BLaER1 treated with 17β-estradiol and CSF1 and Interleukin-3, amounts not matched to agents 10 nM and 100 nM (cell line): ENCODE measurements around the gene KCNIP1.

Source experiments
- H3K27ac ChIP-seq, 11 experiments: shearing (Covaris generic); formaldehyde crosslinking; 2 replicates each; pipeline ENCODE4 v1.8.1; 2022
- H3K27me3 ChIP-seq, 11 experiments: shearing (Covaris generic); formaldehyde crosslinking; 2 replicates each; pipeline ENCODE4 v1.8.1; 2022
- H3K36me3 ChIP-seq, 11 experiments: shearing (Covaris generic); formaldehyde crosslinking; 2 replicates each; pipeline ENCODE4 v1.8.1; 2022
- H3K4me1 ChIP-seq, 10 experiments: shearing (Covaris generic); formaldehyde crosslinking; 2 replicates each; pipeline ENCODE4 v1.8.1; 2022
- H3K4me2 ChIP-seq, 11 experiments: shearing (Covaris generic); formaldehyde crosslinking; 2 replicates each; pipeline ENCODE4 v1.8.1; 2022
- H3K4me3 ChIP-seq, 10 experiments: shearing (Covaris generic); formaldehyde crosslinking; 2 replicates each; pipeline ENCODE4 v1.8.1; 2022
- H3K9ac ChIP-seq, 11 experiments: shearing (Covaris generic); formaldehyde crosslinking; 2 replicates each; pipeline ENCODE4 v1.8.1; 2022
- H3K9me3 ChIP-seq, 11 experiments: shearing (Covaris generic); formaldehyde crosslinking; replicated peaks in 1 of 11; 2 replicates each; pipeline ENCODE4 v1.8.1; 2022
- H4K20me1 ChIP-seq, 11 experiments: shearing (Covaris generic); formaldehyde crosslinking; 2 replicates each; pipeline ENCODE4 v1.8.1; 2022
- Cebpa-rat ChIP-seq, 11 experiments: shearing (Covaris generic); IDR thresholded peaks; 2 replicates each; pipeline ENCODE4 v1.8.1; 2022

KCNIP1 gene

GRCh38 chr5:170636801-170637477 is 133.1 kb downstream of the KCNIP1 start:
- no peak overlapping the region for H3K27ac ChIP-seq
- H3K4me2 ChIP-seq, result no peak overlapping the region
- H4K20me1 ChIP-seq, result peaks cover 0 to 11% (median 0%) of the 10 kb centered on the region in 11 experiments; a peak in 3 of 22 replicates
- H3K36me3 ChIP-seq, result no peaks in the 10 kb centered on the region
- H3K27me3 ChIP-seq, result no peaks in the 10 kb centered on the region
- H3K4me1 ChIP-seq, result peaks cover 9 to 37% (median 19%) of the 10 kb centered on the region in 10 experiments
- H3K9ac ChIP-seq, result no peak overlapping the region
- H3K4me3 ChIP-seq, result no peak overlapping the region
- no peak for TF ChIP-seq Cebpa-rat (IDR thresholded peaks at IDR 0.05)
- no peaks in the 10 kb centered on the region for H3K9me3 ChIP-seq

DNA sequence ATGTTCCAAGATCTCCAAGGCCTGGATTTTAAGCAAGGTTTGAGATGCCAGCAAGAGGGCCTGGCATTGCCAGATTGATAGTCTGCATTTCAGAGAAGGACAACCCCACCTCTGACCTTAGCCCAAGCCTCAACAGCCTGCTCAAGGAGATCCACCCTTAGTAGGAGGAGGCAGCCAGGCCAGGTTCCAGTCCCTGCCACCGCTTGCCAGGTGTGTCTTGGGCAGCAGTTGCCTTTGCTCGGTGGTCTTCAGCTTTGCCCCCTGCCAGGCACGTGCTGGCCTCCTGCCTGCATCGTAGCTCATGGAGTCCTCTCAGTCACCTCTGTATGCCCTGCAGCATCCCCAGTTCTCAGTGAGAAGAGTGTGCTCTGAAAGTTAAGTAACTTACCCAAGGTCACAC is 134.2 kb downstream of the KCNIP1 start:
- no peaks in the 10 kb centered on the region for H3K36me3 ChIP-seq
- H3K9me3 ChIP-seq, result no peaks in the 10 kb centered on the region
- H4K20me1 ChIP-seq, result peaks cover 0 to 9% (median 0%) of the 10 kb centered on the region in 11 experiments; a peak in 1 of 22 replicates
- H3K27ac ChIP-seq, result no peak overlapping the region
- H3K4me1 ChIP-seq, result peaks cover 9 to 29% (median 17%) of the 10 kb centered on the region in 10 experiments
- H3K9ac ChIP-seq, result no peak overlapping the region
- TF ChIP-seq Cebpa-rat (IDR thresholded peaks at IDR 0.05), result no peak
- no peaks in the 10 kb centered on the region for H3K27me3 ChIP-seq
- no peak overlapping the region for H3K4me3 ChIP-seq
- no peak overlapping the region for H3K4me2 ChIP-seq

DNA sequence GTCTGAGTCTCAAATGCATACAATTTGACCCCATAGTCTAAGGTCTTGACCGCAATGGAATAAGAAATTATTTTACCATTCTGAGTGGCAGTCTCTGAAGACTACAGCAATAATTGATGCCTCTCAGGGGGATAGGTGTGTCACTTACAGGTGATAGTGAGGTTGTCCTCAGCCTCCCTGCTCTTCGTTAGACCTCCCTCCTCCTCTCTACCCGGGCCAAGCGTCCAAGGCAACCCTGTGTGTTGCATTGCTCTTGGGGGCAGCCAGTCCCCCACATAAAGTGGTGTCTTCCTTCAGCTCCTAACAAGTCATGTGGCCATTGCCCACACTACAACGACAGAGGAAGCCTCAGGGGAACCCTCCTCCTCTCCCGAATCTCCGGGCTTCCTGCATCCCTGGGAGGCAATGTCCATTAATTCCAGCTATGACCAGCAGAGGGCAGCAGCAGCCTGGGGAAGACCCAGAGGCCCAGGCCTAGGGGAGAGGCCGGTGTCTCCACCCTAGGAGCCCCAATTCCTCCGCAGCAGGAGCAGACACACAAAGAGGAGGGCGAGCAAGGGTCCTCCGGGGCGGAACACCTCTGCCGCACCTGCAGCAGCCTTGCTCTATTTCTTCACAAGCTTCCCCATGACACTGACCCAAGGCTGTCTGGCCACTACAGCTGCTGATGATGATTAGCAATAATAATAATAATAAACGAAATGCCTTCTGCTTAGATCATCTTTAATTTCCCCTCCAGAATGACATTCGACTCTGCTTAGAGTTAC is 134.8 kb downstream of the KCNIP1 start:
- Histone ChIP-seq H3K27me3 (no peaks in the 10 kb centered on the region), H3K36me3 (no peaks in the 10 kb centered on the region), H3K4me2 (no peak overlapping the region), H3K4me1 (peaks cover 9 to 31% (median 20%) of the 10 kb centered on the region in 10 experiments), H3K9me3 (no peaks in the 10 kb centered on the region), H3K4me3 (no peak overlapping the region), H4K20me1 (peaks cover 0 to 9% (median 0%) of the 10 kb centered on the region in 11 experiments; a peak in 1 of 22 replicates), H3K9ac (no peak overlapping the region), H3K27ac (no peak overlapping the region)
- TF ChIP-seq Cebpa-rat (IDR thresholded peaks at IDR 0.05), result no peak

DNA sequence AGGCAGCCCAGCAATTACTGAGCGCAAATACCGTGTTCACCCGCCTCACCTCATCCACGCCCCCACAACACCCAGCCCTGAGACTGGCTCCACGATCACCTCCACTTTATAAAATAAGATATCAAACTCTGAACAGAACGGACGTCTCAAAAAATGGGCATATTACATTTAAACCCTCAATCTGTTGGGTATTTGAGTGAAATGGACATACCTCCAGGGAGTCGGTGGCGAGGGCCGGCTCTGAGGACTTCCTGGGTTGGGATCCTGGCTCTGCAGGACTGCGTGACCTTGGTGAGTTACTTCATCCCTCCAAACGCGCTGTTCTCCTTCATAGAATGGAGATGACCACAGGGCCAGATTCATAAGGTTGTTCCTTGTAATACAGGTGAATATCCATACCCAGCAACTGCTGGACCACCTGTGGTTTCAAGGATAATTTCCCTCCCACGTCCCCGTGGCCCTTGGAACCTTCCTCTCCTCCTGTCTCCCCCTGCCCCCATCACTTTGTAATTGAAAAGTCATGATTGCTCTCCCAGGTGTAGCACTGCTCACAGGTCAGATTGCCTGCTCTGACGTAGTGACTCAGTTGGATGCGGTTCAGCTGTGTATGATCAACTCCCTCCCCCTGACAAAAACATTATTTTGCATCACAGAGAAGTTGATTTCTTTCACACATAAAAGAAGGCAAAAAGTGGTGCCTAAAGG is 135.6 kb downstream of the KCNIP1 start:
- H3K4me2 ChIP-seq, result no peak overlapping the region
- TF ChIP-seq Cebpa-rat (IDR thresholded peaks at IDR 0.05), result no peak
- H3K9ac ChIP-seq, result no peak overlapping the region
- no peaks in the 10 kb centered on the region for H3K36me3 ChIP-seq
- no peak overlapping the region for H3K4me3 ChIP-seq
- no peaks in the 10 kb centered on the region for H3K9me3 ChIP-seq
- no peaks in the 10 kb centered on the region for H3K27me3 ChIP-seq
- peaks cover 1 to 23% (median 12%) of the 10 kb centered on the region in 10 experiments; a peak in 19 of 20 replicates for H3K4me1 ChIP-seq
- H4K20me1 ChIP-seq, result peaks cover 0 to 9% (median 0%) of the 10 kb centered on the region in 11 experiments; a peak in 1 of 22 replicates
- H3K27ac ChIP-seq, result no peak overlapping the region

DNA sequence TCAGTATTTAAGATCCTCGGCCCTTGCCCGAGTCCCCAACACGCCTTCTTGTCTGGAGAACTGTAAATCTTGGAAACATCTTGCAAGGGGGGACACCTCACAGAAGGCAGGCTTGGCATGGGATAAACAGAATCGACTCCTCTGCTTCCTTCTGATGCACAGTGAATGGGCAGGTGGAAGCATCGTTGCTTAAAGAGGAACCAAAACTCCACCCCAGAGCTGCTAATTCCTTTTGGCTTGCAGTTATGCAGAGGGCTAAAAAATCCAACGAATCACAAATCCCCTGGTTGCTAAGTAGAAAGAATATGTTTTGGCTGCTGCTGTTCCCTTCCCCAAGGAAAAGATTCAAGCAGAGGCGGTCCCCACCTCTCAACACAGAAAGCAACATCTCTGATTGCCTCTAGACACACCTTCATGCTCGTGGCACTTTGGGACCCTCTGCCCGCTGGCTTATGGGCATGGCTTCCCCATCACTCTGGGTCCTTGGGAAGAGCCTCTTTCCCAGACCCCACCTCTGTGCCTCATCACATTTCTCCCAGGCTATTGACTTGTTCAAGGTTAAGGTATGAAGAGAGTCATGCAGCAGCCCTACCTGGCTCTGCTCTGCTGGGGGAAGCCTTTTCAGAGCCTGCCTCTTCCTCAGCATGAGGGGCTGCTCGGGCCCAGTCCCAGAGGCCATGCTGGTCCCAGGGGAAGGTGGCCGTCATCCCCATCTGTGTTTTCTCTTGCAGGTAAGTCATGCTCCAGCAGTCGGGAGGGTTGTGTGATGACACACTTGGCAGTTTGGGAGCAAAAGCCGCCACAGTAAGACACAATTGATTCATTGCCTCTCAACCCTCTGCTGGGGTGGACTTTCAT is 137.1 kb downstream of the KCNIP1 start:
- TF ChIP-seq Cebpa-rat (IDR thresholded peaks at IDR 0.05), result no peak
- no peak overlapping the region for H3K9ac ChIP-seq

GRCh38 chr5:170641589-170642031 is 137.8 kb downstream of the KCNIP1 start:
- Histone ChIP-seq H3K9me3 (no peaks in the 10 kb centered on the region), H3K4me3 (no peak overlapping the region), H3K4me2 (0 out of 22 replicates have a peak overlapping the region, but pooled peaks of 1 of the 11 experiments have one; percentile 12), H3K27me3 (no peaks in the 10 kb centered on the region), H3K36me3 (no peaks in the 10 kb centered on the region), H3K4me1 (peaks cover 0 to 20% (median 10%) of the 10 kb centered on the region in 10 experiments; a peak in 10 of 20 replicates), H3K9ac (no peak overlapping the region), H4K20me1 (peaks cover 0 to 9% (median 0%) of the 10 kb centered on the region in 11 experiments; a peak in 1 of 22 replicates), H3K27ac (no peak overlapping the region)
- TF ChIP-seq Cebpa-rat (IDR thresholded peaks at IDR 0.05), result no peak

More for the DNA sequence above, 137.1 kb downstream of the KCNIP1 start:
- peak overlapping the region in 3 of 11 experiments; percentile 12 to 30 (median 14); a peak in 2 of 22 replicates for H3K4me2 ChIP-seq
- H3K4me1 ChIP-seq, result peaks cover 0 to 20% (median 10%) of the 10 kb centered on the region in 10 experiments; a peak in 10 of 20 replicates
- no peaks in the 10 kb centered on the region for H3K27me3 ChIP-seq
- no peak overlapping the region for H3K4me3 ChIP-seq
- no peaks in the 10 kb centered on the region for H3K36me3 ChIP-seq
- peaks cover 0 to 9% (median 0%) of the 10 kb centered on the region in 11 experiments; a peak in 1 of 22 replicates for H4K20me1 ChIP-seq
- no peaks in the 10 kb centered on the region for H3K9me3 ChIP-seq
- H3K27ac ChIP-seq, result no peak overlapping the region

GRCh38 chr5:170642066-170642735 is 138.4 kb downstream of the KCNIP1 start:
- Histone ChIP-seq H3K4me2 (no peak overlapping the region), H3K27ac (no peak overlapping the region), H3K27me3 (no peaks in the 10 kb centered on the region), H3K4me3 (no peak overlapping the region), H3K4me1 (peaks cover 0 to 20% (median 10%) of the 10 kb centered on the region in 10 experiments; a peak in 10 of 20 replicates), H4K20me1 (peaks cover 0 to 9% (median 0%) of the 10 kb centered on the region in 11 experiments; a peak in 1 of 22 replicates), H3K9me3 (no peaks in the 10 kb centered on the region), H3K9ac (no peak overlapping the region), H3K36me3 (no peaks in the 10 kb centered on the region)
- no peak for TF ChIP-seq Cebpa-rat (IDR thresholded peaks at IDR 0.05)
